SK-N-SH treated with all-trans-retinoic acid at 6 μM for 48 hours (cell line): ENCODE data around the gene SCN11A.

Source experiments
- ESRRG ChIP-seq: fragments of 250-450 bp; sonication (Bioruptor Pico); IDR thresholded peaks from 2 replicates; pipeline ENCODE4 v1.6.1; 2021; ENCODE audit warnings: mild to moderate bottlenecking
- ISL1 ChIP-seq: fragments of 250-450 bp; sonication (Bioruptor Pico); IDR thresholded peaks from 2 replicates; pipeline ENCODE4 v2.1.2; 2022; ENCODE audit warnings: mild to moderate bottlenecking, moderate library complexity
- PPARA ChIP-seq: fragments of 250-450 bp; sonication (Bioruptor Pico); IDR thresholded peaks from 2 replicates; pipeline ENCODE4 v1.5.0; 2020; ENCODE audit warnings: mild to moderate bottlenecking, borderline replicate concordance
- SNAI2 ChIP-seq: fragments of 250-450 bp; sonication (Bioruptor Pico); IDR thresholded peaks from 2 replicates; pipeline ENCODE4 v1.5.0; 2020; ENCODE audit warnings: mild to moderate bottlenecking, moderate library complexity
- ZC3H10 ChIP-seq: fragments of 250-450 bp; sonication (Bioruptor Pico); IDR thresholded peaks from 2 replicates; pipeline ENCODE4 v1.5.1; 2021; ENCODE audit warnings: mild to moderate bottlenecking, moderate library complexity
- ZFP30 ChIP-seq: fragments of 450-650 bp; formaldehyde crosslinking; IDR thresholded peaks from 2 replicates; pipeline ENCODE4 v1.5.0; 2022; ENCODE audit warnings: mild to moderate bottlenecking, moderate library complexity
- ZNF565 ChIP-seq: fragments of 450-650 bp; formaldehyde crosslinking; conservative IDR thresholded peaks from 2 replicates; pipeline ENCODE4 v1.5.0; 2020; ENCODE audit warnings: low read depth, mild to moderate bottlenecking, moderate library complexity
- ZNF8 ChIP-seq: fragments of 450-650 bp; formaldehyde crosslinking; IDR thresholded peaks from 2 replicates; pipeline ENCODE4 v1.5.0; 2020; ENCODE audit warnings: mild to moderate bottlenecking, moderate library complexity
- TF ChIP-seq, protein P1 (sequence below): fragments of 250-450 bp; sonication (Bioruptor Pico); IDR thresholded peaks from 2 replicates; pipeline ENCODE4 v1.8.0; 2020; ENCODE audit warnings: mild to moderate bottlenecking, moderate library complexity, borderline replicate concordance
- TF ChIP-seq, protein P2 (sequence below): fragments of 250-450 bp; sonication (Bioruptor Pico); IDR thresholded peaks from 2 replicates; pipeline ENCODE4 v1.5.0; 2020; ENCODE audit warnings: mild to moderate bottlenecking, moderate library complexity
- TF ChIP-seq, protein P3 (sequence below): fragments of 250-450 bp; sonication (Bioruptor Pico); IDR thresholded peaks from 2 replicates; pipeline ENCODE4 v1.5.1; 2020; ENCODE audit warnings: low read depth, mild to moderate bottlenecking, moderate library complexity

DNA sequence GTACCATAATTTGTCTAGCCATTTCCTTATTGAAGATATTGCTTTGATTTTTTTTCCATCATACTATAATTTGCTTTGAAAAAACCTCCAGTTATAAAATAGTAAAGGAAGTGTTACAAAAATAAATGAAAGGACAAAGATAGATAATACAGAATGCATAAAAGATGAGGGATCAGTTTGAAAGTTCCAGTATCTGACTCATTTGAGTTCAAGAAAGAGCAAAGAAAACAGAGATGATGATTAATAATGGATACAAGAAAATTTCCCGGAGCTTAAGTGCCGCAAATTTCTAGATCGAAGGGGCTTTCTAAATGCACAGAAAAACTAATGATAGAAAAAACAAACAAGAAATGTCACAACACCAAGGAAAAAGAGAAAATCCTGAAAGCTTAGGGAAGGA, 4.4 kb upstream of the SCN11A start:
- TF ChIP-seq ZNF565 (CRISPR knock-in tag) (no peak), ISL1 (no peak), ZNF8 (CRISPR knock-in tag) (no peak), SNAI2 (CRISPR knock-in tag) (no peak), ZFP30 (CRISPR knock-in tag) (no peak), ESRRG (CRISPR knock-in tag) (no peak), PPARA (CRISPR knock-in tag) (no peak), ZC3H10 (CRISPR knock-in tag) (no peak)
- TF ChIP-seq, protein P1, sequence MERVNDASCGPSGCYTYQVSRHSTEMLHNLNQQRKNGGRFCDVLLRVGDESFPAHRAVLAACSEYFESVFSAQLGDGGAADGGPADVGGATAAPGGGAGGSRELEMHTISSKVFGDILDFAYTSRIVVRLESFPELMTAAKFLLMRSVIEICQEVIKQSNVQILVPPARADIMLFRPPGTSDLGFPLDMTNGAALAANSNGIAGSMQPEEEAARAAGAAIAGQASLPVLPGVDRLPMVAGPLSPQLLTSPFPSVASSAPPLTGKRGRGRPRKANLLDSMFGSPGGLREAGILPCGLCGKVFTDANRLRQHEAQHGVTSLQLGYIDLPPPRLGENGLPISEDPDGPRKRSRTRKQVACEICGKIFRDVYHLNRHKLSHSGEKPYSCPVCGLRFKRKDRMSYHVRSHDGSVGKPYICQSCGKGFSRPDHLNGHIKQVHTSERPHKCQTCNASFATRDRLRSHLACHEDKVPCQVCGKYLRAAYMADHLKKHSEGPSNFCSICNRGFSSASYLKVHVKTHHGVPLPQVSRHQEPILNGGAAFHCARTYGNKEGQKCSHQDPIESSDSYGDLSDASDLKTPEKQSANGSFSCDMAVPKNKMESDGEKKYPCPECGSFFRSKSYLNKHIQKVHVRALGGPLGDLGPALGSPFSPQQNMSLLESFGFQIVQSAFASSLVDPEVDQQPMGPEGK (CRISPR knock-in tag), result no peak
- TF ChIP-seq, protein P2, sequence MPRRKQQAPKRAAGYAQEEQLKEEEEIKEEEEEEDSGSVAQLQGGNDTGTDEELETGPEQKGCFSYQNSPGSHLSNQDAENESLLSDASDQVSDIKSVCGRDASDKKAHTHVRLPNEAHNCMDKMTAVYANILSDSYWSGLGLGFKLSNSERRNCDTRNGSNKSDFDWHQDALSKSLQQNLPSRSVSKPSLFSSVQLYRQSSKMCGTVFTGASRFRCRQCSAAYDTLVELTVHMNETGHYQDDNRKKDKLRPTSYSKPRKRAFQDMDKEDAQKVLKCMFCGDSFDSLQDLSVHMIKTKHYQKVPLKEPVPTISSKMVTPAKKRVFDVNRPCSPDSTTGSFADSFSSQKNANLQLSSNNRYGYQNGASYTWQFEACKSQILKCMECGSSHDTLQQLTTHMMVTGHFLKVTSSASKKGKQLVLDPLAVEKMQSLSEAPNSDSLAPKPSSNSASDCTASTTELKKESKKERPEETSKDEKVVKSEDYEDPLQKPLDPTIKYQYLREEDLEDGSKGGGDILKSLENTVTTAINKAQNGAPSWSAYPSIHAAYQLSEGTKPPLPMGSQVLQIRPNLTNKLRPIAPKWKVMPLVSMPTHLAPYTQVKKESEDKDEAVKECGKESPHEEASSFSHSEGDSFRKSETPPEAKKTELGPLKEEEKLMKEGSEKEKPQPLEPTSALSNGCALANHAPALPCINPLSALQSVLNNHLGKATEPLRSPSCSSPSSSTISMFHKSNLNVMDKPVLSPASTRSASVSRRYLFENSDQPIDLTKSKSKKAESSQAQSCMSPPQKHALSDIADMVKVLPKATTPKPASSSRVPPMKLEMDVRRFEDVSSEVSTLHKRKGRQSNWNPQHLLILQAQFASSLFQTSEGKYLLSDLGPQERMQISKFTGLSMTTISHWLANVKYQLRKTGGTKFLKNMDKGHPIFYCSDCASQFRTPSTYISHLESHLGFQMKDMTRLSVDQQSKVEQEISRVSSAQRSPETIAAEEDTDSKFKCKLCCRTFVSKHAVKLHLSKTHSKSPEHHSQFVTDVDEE (CRISPR knock-in tag), result no peak
- TF ChIP-seq, protein P3, sequence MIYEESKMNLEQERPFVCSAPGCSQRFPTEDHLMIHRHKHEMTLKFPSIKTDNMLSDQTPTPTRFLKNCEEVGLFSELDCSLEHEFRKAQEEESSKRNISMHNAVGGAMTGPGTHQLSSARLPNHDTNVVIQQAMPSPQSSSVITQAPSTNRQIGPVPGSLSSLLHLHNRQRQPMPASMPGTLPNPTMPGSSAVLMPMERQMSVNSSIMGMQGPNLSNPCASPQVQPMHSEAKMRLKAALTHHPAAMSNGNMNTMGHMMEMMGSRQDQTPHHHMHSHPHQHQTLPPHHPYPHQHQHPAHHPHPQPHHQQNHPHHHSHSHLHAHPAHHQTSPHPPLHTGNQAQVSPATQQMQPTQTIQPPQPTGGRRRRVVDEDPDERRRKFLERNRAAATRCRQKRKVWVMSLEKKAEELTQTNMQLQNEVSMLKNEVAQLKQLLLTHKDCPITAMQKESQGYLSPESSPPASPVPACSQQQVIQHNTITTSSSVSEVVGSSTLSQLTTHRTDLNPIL (CRISPR knock-in tag), result no peak
